ENCODE data around the gene RPSA. TPM values are rescaled to one million over a fixed set of nuclear protein-coding genes. Genes with fewer than 3 reads are reported as not detected.

Gene RPSA
- total RNA-seq, 1 experiment from 2014 or later = 2,455 TPM

DNA sequence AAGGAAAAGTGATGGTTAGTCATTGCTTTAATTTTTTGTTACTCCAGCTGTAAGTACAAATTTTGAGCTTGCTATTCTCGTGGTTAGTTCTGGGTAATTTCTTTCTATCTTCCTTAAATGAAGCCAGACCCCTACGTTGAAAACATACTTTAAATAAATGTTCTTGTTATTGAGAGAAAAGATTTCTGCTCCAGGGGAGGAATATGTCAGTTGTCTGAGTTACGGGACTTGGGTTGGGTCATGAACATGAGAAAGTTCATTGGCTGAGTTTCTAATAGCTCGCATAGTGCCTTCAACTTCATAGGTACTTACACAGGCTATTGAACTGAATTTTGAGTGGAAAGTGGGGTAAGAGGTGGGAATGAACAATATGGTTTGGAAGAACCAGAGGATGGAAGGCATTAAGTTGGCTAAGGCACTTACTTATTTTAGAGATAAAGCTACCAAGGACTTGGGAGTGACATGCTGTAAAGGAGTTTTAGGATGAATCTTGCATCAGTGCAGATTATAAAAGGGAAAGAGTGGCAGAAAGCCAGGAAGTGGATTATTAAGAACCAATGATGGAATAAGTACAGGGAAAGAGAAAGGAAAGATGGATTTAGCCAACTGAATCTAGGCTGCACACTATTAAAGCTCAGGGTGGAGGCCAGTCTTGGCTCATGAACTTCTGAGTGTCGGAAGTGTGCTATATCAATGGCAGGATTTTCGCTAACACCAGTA, 1.4 kb downstream of the RPSA start (continued):
- TF ChIP-seq, protein P1, sequence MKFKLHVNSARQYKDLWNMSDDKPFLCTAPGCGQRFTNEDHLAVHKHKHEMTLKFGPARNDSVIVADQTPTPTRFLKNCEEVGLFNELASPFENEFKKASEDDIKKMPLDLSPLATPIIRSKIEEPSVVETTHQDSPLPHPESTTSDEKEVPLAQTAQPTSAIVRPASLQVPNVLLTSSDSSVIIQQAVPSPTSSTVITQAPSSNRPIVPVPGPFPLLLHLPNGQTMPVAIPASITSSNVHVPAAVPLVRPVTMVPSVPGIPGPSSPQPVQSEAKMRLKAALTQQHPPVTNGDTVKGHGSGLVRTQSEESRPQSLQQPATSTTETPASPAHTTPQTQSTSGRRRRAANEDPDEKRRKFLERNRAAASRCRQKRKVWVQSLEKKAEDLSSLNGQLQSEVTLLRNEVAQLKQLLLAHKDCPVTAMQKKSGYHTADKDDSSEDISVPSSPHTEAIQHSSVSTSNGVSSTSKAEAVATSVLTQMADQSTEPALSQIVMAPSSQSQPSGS (CRISPR knock-in tag; IDR thresholded peaks at IDR 0.05; ENCODE audit: borderline replicate concordance, low read depth) = no peak
- TF ChIP-seq, protein P2, sequence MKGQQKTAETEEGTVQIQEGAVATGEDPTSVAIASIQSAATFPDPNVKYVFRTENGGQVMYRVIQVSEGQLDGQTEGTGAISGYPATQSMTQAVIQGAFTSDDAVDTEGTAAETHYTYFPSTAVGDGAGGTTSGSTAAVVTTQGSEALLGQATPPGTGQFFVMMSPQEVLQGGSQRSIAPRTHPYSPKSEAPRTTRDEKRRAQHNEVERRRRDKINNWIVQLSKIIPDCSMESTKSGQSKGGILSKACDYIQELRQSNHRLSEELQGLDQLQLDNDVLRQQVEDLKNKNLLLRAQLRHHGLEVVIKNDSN (CRISPR knock-in tag; IDR thresholded peaks at IDR 0.05) = no peak
- TF ChIP-seq, protein P3, sequence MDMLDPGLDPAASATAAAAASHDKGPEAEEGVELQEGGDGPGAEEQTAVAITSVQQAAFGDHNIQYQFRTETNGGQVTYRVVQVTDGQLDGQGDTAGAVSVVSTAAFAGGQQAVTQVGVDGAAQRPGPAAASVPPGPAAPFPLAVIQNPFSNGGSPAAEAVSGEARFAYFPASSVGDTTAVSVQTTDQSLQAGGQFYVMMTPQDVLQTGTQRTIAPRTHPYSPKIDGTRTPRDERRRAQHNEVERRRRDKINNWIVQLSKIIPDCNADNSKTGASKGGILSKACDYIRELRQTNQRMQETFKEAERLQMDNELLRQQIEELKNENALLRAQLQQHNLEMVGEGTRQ (CRISPR knock-in tag; IDR thresholded peaks at IDR 0.05) = no peak
- TF ChIP-seq, protein P4, sequence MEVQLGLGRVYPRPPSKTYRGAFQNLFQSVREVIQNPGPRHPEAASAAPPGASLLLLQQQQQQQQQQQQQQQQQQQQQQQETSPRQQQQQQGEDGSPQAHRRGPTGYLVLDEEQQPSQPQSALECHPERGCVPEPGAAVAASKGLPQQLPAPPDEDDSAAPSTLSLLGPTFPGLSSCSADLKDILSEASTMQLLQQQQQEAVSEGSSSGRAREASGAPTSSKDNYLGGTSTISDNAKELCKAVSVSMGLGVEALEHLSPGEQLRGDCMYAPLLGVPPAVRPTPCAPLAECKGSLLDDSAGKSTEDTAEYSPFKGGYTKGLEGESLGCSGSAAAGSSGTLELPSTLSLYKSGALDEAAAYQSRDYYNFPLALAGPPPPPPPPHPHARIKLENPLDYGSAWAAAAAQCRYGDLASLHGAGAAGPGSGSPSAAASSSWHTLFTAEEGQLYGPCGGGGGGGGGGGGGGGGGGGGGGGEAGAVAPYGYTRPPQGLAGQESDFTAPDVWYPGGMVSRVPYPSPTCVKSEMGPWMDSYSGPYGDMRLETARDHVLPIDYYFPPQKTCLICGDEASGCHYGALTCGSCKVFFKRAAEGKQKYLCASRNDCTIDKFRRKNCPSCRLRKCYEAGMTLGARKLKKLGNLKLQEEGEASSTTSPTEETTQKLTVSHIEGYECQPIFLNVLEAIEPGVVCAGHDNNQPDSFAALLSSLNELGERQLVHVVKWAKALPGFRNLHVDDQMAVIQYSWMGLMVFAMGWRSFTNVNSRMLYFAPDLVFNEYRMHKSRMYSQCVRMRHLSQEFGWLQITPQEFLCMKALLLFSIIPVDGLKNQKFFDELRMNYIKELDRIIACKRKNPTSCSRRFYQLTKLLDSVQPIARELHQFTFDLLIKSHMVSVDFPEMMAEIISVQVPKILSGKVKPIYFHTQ (CRISPR knock-in tag; IDR thresholded peaks at IDR 0.05) = peak; percentile 16; the same call in 1 of the 2 replicates
- TF ChIP-seq, protein P5, sequence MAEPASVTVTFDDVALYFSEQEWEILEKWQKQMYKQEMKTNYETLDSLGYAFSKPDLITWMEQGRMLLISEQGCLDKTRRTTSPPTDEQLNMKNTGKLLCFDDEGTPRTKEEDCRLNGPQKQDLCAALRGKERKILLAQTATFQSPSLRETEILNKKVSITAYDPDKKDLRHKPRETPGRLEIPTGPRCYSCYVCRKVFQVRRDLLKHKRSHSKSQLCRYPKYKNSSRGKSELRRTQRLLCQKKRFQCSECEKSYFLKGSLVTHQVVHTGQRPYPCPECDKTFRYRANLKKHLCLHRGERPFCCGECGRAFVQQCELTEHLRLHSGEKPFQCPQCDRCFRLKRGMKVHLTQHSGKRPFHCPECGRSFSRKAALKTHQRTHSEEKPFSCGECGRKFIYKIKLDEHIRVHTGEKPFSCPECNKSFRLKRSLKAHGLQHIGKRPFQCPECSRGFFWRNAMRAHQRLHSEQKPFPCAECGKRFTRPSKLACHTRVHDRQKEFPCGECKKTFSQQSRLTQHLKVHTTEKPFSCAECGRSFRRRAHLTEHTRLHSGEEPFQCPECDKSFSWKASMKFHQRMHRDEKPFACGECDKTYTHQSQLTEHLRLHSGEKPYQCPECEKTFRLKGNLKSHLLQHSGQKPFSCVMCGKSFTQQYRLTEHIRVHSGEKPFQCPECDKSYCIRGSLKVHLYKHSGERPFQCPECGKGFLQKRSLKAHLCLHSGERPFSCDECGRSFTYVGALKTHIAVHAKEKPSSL (CRISPR knock-in tag; conservative IDR thresholded peaks at IDR 0.05) = 0 out of 2 replicates have a peak, but pooled peaks have one; percentile 18
- TF ChIP-seq JAZF1 (CRISPR knock-in tag; IDR thresholded peaks at IDR 0.05) (no peak), TP53 (CRISPR knock-in tag; IDR thresholded peaks at IDR 0.05) (no peak), ZNF416 (CRISPR knock-in tag; IDR thresholded peaks at IDR 0.05) (peak; percentile 52; the same call in 1 of the 2 replicates), ZNF219 (CRISPR knock-in tag; IDR thresholded peaks at IDR 0.05; ENCODE audit: borderline replicate concordance) (no peak), ETV6 (CRISPR knock-in tag; IDR thresholded peaks at IDR 0.05) (no peak), MYBL2 (CRISPR knock-in tag; IDR thresholded peaks at IDR 0.05) (no peak), GABPB1 (CRISPR knock-in tag; IDR thresholded peaks at IDR 0.05) (no peak), GTF2I (CRISPR knock-in tag; conservative IDR thresholded peaks at IDR 0.05) (no peak), GRHL2 (CRISPR knock-in tag; IDR thresholded peaks at IDR 0.05; ENCODE audit: insufficient replicate concordance, severe bottlenecking) (no peak), CREB1 (CRISPR knock-in tag; IDR thresholded peaks at IDR 0.05) (no peak)
- TF ChIP-seq, protein P6, sequence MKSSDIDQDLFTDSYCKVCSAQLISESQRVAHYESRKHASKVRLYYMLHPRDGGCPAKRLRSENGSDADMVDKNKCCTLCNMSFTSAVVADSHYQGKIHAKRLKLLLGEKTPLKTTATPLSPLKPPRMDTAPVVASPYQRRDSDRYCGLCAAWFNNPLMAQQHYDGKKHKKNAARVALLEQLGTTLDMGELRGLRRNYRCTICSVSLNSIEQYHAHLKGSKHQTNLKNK (CRISPR knock-in tag; IDR thresholded peaks at IDR 0.05) = no peak
- TF ChIP-seq, protein P7, sequence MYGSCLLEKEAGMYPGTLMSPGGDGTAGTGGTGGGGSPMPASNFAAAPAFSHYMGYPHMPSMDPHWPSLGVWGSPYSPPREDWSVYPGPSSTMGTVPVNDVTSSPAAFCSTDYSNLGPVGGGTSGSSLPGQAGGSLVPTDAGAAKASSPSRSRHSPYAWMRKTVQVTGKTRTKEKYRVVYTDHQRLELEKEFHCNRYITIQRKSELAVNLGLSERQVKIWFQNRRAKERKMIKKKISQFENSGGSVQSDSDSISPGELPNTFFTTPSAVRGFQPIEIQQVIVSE (CRISPR knock-in tag; IDR thresholded peaks at IDR 0.05; ENCODE audit: borderline replicate concordance) = no peak
- TF ChIP-seq, protein P8, sequence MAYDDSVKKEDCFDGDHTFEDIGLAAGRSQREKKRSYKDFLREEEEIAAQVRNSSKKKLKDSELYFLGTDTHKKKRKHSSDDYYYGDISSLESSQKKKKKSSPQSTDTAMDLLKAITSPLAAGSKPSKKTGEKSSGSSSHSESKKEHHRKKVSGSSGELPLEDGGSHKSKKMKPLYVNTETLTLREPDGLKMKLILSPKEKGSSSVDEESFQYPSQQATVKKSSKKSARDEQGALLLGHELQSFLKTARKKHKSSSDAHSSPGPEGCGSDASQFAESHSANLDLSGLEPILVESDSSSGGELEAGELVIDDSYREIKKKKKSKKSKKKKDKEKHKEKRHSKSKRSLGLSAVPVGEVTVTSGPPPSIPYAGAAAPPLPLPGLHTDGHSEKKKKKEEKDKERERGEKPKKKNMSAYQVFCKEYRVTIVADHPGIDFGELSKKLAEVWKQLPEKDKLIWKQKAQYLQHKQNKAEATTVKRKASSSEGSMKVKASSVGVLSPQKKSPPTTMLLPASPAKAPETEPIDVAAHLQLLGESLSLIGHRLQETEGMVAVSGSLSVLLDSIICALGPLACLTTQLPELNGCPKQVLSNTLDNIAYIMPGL (CRISPR knock-in tag; IDR thresholded peaks at IDR 0.05) = no peak
- TF ChIP-seq, protein P9, sequence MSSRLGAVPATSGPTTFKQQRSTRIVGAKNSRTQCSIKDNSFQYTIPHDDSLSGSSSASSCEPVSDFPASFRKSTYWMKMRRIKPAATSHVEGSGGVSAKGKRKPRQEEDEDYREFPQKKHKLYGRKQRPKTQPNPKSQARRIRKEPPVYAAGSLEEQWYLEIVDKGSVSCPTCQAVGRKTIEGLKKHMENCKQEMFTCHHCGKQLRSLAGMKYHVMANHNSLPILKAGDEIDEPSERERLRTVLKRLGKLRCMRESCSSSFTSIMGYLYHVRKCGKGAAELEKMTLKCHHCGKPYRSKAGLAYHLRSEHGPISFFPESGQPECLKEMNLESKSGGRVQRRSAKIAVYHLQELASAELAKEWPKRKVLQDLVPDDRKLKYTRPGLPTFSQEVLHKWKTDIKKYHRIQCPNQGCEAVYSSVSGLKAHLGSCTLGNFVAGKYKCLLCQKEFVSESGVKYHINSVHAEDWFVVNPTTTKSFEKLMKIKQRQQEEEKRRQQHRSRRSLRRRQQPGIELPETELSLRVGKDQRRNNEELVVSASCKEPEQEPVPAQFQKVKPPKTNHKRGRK (CRISPR knock-in tag; IDR thresholded peaks at IDR 0.05; ENCODE audit: borderline replicate concordance) = no peak
- TF ChIP-seq, protein P10, sequence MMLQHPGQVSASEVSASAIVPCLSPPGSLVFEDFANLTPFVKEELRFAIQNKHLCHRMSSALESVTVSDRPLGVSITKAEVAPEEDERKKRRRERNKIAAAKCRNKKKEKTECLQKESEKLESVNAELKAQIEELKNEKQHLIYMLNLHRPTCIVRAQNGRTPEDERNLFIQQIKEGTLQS (CRISPR knock-in tag; conservative IDR thresholded peaks at IDR 0.05) = no peak

Data from WTC11 (cell line).